Measurements from ENCODE around the gene GALNT17. TPM values are rescaled to one million over a fixed set of nuclear protein-coding genes. Genes with fewer than 3 reads are reported as not detected.

GALNT17 gene
- total RNA-seq, 1 experiment from 2014 or later, result not detected

DNA sequence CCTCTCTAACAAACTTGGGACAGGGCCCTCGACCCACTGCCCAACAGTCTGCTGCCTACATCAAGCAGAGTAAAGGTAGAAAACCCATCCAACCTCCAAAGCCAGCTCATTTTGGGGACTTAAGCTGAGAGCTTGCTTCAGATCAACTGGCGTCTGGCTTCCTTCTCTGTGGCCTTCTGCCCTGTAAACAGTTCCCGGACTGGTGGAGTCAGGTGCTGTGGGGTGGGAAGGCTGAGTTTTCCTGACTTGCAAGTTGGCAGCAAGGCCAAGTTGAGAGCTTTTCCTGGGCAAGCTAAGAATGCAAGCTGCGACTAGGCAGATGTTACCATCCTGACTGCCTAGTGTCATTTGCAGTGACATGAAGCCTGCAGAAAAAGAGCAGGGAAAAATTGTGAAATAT, 3.7 kb downstream of the GALNT17 start:
- H3K9me3 ChIP-seq (replicated peaks), result peaks cover 16% of the 10 kb centered on the region
- H3K4me1 ChIP-seq (replicated peaks), result no peaks in the 10 kb centered on the region
- no peak overlapping the region for H3K4me3 ChIP-seq
- H3K27ac ChIP-seq, result no peak overlapping the region
- H3K27me3 ChIP-seq (replicated peaks), result no peaks in the 10 kb centered on the region
- no peak for DNase-seq (ENCODE audit: low read depth in 1 of 2, low spot score in 2 of 2)
- no peaks in the 10 kb centered on the region for H3K36me3 ChIP-seq

DNA sequence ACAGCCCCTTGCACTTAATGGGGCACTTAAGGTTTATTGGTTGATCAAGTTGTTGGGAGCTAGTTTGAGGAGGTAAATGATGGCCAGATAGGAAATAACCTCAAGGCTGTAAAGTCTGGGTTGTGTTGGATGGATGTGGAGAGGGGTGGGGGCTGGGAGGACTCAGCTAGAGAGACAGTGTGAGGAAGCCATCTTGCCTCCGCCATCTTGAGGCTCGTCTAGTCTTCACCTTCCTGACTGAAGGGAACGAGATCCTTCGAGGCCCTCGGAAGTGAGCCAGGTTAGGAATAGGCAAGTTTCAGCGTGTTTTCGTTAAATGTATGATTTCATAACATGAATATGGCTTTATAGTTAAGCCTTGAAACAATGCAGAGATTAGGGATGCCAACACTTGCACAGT, 5.5 kb downstream of the GALNT17 start:
- no peaks in the 10 kb centered on the region for H3K4me1 ChIP-seq (replicated peaks)
- no peaks in the 10 kb centered on the region for H3K27me3 ChIP-seq (replicated peaks)
- H3K36me3 ChIP-seq, result no peaks in the 10 kb centered on the region
- no peak overlapping the region for H3K27ac ChIP-seq
- H3K9me3 ChIP-seq (replicated peaks), result peaks cover 5% of the 10 kb centered on the region
- H3K4me3 ChIP-seq, result no peak overlapping the region
- no peak for DNase-seq (ENCODE audit: low read depth in 1 of 2, low spot score in 2 of 2)

DNA sequence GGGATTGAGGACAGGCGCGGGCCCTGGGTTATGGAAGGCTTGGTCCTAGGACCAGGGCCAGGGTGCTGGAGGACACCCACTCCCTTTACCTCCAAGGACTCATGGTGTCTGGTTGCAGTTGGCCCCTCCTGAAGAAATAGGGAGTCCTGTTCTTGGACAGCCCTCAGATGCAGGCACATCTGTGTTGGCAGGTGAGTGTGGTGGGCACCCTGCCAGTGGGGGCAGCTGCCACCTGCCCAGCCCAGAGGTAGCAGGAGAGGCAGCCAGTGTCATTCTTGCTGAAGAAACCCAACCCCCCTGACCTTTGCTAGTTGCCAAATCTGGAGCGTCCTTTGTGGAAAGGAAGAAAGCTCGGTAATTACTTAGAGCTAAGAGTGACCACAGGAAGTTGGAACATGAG, 8.3 kb downstream of the GALNT17 start:
- Histone ChIP-seq H3K27me3 (replicated peaks) (no peaks in the 10 kb centered on the region), H3K9me3 (replicated peaks) (no peaks in the 10 kb centered on the region; the same call in 1 of the 2 replicates), H3K4me1 (replicated peaks) (no peaks in the 10 kb centered on the region), H3K27ac (no peak overlapping the region), H3K36me3 (no peaks in the 10 kb centered on the region), H3K4me3 (no peak overlapping the region)
- DNase-seq (ENCODE audit: low read depth in 1 of 2, low spot score in 2 of 2), result no peak

DNA sequence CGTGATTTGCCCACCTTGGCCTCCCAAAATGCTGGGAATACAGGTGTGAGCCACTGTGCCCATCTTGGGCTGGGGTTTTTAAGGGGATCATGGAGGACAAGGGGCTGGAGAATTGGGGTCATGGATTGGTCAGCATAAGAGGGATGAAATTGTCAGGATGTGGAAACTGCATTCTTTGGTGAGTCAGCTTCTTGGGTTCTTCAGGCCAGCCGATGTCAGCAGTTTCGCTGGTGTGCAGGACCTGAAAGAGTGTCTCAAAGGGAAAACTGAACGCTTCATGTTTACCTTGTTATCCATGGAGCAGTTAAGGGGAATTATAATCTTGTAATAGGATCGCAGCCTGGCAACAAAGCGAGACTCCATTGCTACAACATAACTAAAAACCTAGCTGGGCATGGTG, 13.0 kb downstream of the GALNT17 start:
- no peaks in the 10 kb centered on the region for H3K4me1 ChIP-seq (replicated peaks)
- H3K9me3 ChIP-seq (replicated peaks), result no peaks in the 10 kb centered on the region
- H3K36me3 ChIP-seq, result no peaks in the 10 kb centered on the region
- H3K27me3 ChIP-seq (replicated peaks), result no peaks in the 10 kb centered on the region
- no peak overlapping the region for H3K4me3 ChIP-seq
- no peak for DNase-seq (ENCODE audit: low read depth in 1 of 2, low spot score in 2 of 2)
- H3K27ac ChIP-seq, result no peak overlapping the region

DNA sequence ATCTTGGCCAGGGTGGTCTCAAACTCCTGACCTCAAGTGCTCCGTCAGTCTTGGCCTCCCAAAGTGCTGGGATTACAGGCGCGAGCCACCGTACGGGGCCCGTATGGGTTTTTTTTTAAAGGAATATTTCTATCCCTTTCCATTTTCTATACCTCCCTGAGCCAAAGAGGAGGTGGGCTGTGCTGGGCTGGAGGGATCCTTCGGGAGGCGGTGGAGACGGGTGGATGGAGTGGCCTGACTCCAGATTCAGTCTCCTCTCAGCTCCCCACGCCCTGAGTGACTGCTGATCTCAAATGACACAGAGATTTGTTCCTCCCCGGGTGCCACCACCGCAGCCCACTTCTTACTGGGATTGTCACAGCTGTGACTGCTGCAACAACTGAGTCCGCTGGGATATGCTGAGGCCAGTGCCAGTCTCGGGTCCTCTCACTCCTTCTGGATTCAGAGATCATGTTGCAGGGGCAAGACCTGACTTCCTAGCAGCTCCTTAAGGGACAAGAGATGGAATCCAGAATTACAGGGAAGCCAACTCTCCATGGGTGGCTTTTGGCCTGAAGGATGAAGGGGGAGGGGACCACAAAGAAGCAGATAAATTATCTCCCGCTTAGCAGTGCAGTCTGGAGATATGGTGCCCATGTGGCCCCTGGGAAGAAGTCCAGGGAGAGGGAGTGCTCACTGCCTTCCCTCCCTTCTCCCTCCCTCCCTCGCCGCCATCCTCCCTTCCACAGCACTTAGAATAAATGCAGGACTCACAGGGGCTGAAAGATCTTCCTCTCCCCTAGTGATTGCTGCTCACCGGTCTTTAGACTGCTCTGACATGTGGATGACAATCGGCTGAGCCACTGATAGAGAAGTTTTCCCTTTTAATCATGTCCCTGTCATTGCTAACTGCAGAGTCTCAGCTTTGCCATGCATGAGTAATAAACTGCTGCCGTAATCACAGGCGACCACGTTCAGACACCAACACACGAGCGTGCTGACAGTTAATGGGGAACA, 14.3 kb downstream of the GALNT17 start:
- Histone ChIP-seq H3K27me3 (replicated peaks) (no peaks in the 10 kb centered on the region), H3K9me3 (replicated peaks) (no peaks in the 10 kb centered on the region), H3K4me3 (no peak overlapping the region), H3K4me1 (replicated peaks) (no peaks in the 10 kb centered on the region), H3K36me3 (no peaks in the 10 kb centered on the region), H3K27ac (no peak overlapping the region)
- no peak for DNase-seq (ENCODE audit: low read depth in 1 of 2, low spot score in 2 of 2)

DNA sequence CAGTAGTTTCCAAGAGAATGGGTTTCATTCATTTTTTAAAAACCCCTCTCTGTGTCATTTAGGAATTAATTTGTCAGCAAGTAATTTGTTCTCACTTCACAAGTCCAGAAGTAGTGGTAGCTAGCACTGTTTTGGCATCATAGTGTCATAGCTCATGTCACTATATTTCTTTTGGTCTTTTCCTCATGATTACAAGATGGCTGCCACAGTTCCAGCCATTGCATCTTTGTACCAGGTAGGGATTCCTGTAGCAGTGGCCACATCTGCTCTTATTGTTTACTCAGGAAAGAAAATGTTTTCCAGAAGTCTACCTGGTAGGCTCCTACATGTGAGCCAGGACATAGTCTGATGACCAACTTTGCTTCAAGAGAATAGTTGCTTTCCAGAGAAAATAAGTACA, 16.2 kb downstream of the GALNT17 start:
- Histone ChIP-seq H3K27me3 (replicated peaks) (no peaks in the 10 kb centered on the region), H3K4me3 (no peak overlapping the region), H3K36me3 (no peaks in the 10 kb centered on the region), H3K27ac (no peak overlapping the region), H3K4me1 (replicated peaks) (no peaks in the 10 kb centered on the region), H3K9me3 (replicated peaks) (no peaks in the 10 kb centered on the region)
- no peak for DNase-seq (ENCODE audit: low read depth in 1 of 2, low spot score in 2 of 2)

DNA sequence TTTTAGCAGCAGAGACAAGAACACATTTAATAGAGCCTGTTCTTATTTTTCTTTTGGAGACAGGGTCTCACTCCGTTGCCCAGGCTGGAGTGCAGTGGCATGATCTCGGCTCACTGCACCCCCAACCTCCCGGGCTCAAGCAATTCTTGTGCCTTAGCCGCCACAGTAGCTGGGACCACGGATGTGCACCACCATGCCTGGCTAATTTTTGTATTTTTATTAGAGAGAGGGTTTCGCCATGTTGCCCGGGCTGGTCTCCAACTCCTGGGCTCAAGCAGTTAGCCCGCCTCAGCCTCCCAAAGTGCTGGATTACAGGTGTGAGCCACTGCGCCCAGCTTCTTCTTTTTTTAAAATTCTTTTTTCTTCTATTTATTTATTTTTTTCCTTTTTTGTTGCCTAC, 23.3 kb downstream of the GALNT17 start:
- no peak overlapping the region for H3K4me3 ChIP-seq
- H3K27me3 ChIP-seq (replicated peaks), result no peaks in the 10 kb centered on the region
- no peak overlapping the region for H3K27ac ChIP-seq
- no peak for DNase-seq (ENCODE audit: low read depth in 1 of 2, low spot score in 2 of 2)
- H3K9me3 ChIP-seq (replicated peaks), result no peaks in the 10 kb centered on the region; the same call in 1 of the 2 replicates
- H3K4me1 ChIP-seq (replicated peaks), result no peaks in the 10 kb centered on the region
- H3K36me3 ChIP-seq, result no peaks in the 10 kb centered on the region

DNA sequence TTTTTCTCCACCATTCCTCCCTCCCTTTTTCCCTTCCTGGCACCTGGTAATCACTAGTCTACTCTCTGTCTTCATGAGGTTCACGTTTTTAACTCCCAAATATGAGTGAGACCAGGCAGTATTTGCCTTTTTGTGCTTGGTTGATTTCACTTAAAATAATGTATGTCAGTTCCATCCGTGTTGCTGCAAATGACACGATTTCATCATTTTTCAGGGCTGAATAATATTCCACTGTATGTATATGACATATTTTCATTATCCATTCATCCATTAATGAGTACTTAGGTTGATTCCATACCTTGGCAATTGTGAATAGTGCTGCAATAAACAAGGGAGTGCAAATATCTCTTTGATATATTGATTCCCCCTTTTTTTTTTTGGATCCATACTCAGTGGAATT, 25.8 kb downstream of the GALNT17 start:
- no peaks in the 10 kb centered on the region for H3K27me3 ChIP-seq (replicated peaks)
- H3K27ac ChIP-seq, result no peak overlapping the region
- no peaks in the 10 kb centered on the region for H3K36me3 ChIP-seq
- no peaks in the 10 kb centered on the region; the same call in 1 of the 2 replicates for H3K9me3 ChIP-seq (replicated peaks)
- H3K4me1 ChIP-seq (replicated peaks), result no peaks in the 10 kb centered on the region
- DNase-seq (ENCODE audit: low read depth in 1 of 2, low spot score in 2 of 2), result no peak
- H3K4me3 ChIP-seq, result no peak overlapping the region

DNA sequence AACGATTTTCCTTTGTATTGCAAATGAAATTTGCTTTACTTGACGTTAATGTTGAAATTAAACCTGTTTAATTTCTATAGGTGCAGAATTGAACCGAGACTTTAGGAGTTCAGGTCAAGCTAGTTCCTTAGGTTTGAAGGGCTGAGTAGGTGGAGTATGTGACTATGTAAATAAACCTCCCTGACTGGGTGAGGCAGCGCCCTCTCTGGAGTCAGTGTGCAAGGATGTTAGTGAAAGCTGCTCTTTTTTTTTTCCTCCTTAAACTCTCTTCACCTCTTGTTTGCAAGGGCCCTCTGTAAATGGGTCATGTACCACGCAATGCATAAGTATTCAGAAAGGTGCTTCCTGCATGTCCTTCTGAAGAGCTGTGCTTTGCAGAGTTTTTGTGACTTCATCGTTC, 33.8 kb downstream of the GALNT17 start:
- no peak overlapping the region for H3K4me3 ChIP-seq
- H3K9me3 ChIP-seq (replicated peaks), result peaks cover 3% of the 10 kb centered on the region; the same call in 1 of the 2 replicates
- H3K27ac ChIP-seq, result no peak overlapping the region
- H3K27me3 ChIP-seq (replicated peaks), result no peaks in the 10 kb centered on the region
- H3K4me1 ChIP-seq (replicated peaks), result no peaks in the 10 kb centered on the region
- DNase-seq (ENCODE audit: low read depth in 1 of 2, low spot score in 2 of 2), result no peak
- H3K36me3 ChIP-seq, result no peaks in the 10 kb centered on the region

DNA sequence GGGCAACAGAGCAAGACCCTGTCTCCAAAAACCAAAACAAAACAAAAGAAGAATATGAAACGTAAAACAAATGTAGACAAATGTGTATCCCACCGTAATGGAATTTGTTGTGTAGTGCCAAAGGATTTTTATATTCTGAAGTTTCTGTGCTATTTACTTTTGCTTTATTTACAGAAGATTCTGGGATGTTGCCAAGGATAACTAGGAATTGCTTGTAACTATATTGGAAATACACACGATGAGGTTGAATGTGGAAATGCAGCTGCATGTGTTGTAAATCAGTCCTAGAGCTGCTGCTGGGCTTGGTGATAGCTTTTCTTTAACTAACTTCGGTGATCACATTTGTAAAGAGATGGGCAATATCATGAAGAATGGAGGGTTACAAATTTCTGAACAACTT, 39.5 kb downstream of the GALNT17 start:
- Histone ChIP-seq H3K4me3 (no peak overlapping the region), H3K27ac (no peak overlapping the region), H3K36me3 (no peaks in the 10 kb centered on the region), H3K27me3 (replicated peaks) (no peaks in the 10 kb centered on the region), H3K9me3 (replicated peaks) (peaks cover 12% of the 10 kb centered on the region), H3K4me1 (replicated peaks) (no peaks in the 10 kb centered on the region)
- no peak for DNase-seq (ENCODE audit: low read depth in 1 of 2, low spot score in 2 of 2)

DNA sequence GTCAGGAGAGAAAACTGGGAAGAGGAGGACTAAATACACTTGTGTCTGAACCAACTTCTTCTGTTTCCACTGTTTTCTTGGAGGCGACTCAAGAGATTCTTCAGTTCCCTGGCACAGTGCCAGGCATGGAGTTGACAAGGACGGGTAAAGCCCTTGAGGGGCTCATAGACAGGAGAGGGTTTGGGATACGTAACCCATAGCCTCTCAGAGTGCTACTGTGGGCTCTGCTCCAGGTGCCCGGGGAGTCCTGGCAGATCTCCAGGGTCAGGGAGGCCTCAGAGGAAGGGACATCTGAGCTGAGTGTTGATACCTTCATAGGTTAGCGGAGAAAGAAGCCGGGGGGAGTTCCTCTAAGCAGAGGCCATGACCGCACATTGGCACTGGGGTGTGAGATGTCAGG, 42.0 kb downstream of the GALNT17 start:
- H3K27me3 ChIP-seq (replicated peaks), result no peaks in the 10 kb centered on the region
- no peaks in the 10 kb centered on the region for H3K4me1 ChIP-seq (replicated peaks)
- DNase-seq (ENCODE audit: low read depth in 1 of 2, low spot score in 2 of 2), result no peak
- H3K9me3 ChIP-seq (replicated peaks), result peaks cover 12% of the 10 kb centered on the region; the same call in 1 of the 2 replicates
- H3K27ac ChIP-seq, result no peak overlapping the region
- H3K4me3 ChIP-seq, result no peak overlapping the region
- no peaks in the 10 kb centered on the region for H3K36me3 ChIP-seq

DNA sequence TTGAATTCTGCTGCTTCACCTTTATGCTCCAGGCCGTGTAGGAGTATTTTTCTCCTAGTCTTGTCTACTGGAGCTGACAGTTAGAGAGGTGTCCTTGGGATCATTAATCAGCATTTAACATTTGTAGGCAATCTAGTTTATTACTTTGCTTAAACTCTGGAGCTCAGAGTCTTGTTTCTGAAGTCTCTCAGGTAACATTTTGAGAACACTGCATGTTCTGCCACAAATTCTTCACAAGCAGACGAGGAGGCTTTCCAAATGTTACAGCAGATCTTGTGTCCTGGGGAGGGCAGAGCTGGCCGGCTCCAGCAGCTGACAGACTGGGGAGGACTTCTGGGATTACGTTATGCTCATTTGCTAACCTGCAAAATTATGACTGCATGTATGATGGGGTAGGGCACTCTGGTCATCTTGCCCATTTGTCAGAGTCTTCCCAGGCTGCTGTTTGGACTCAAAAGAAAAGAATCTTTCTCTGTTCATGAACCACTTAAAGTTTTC, 50.5 kb downstream of the GALNT17 start:
- DNase-seq (ENCODE audit: low read depth in 1 of 2, low spot score in 2 of 2), result no peak
- no peaks in the 10 kb centered on the region for H3K4me1 ChIP-seq (replicated peaks)
- H3K9me3 ChIP-seq (replicated peaks), result no peaks in the 10 kb centered on the region; the same call in 1 of the 2 replicates
- no peaks in the 10 kb centered on the region for H3K27me3 ChIP-seq (replicated peaks)
- no peak overlapping the region for H3K27ac ChIP-seq
- no peak overlapping the region for H3K4me3 ChIP-seq
- no peaks in the 10 kb centered on the region for H3K36me3 ChIP-seq

DNA sequence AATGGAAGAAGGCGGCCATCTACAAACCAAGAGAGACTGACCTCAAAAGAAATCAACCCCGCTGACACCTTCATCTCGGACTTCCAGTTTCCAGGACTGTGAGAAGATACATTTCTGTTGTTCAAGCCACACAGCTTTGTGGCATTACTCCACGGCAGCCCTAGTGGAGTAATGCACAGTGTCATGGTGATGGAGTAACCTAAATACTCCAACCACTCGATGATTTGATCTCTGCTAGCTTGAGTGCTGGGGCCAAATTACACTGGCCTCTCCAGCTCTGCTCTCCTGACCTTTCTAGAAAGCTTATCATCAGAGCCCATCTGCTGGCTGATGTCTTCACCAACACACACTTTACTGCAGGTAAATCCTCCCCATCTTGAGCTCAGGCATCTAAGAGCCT, 52.2 kb downstream of the GALNT17 start:
- Histone ChIP-seq H3K36me3 (no peaks in the 10 kb centered on the region), H3K27me3 (replicated peaks) (no peaks in the 10 kb centered on the region), H3K9me3 (replicated peaks) (no peaks in the 10 kb centered on the region; the same call in 1 of the 2 replicates), H3K27ac (no peak overlapping the region), H3K4me3 (no peak overlapping the region), H3K4me1 (replicated peaks) (no peaks in the 10 kb centered on the region)
- no peak for DNase-seq (ENCODE audit: low read depth in 1 of 2, low spot score in 2 of 2)

DNA sequence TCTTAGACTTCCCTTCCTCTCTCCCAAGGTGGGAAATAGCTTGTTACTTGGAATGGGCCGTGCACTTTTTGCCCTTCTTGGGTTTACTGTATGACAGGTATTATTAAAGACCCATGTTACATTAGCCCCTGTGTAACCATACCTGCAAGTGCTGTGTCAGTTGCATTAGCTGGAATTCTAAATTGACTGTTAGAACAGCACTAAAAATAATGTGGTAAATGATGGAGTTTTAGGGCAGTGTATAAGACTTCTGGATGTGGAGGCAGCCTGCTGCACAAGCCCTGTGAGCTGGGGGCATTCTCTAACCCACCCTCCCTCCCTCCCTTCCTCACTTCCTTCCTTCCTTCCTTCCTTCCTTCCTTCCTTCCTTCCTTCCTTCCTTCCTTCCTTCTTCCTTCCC, 52.7 kb downstream of the GALNT17 start:
- no peaks in the 10 kb centered on the region for H3K27me3 ChIP-seq (replicated peaks)

More for the DNA sequence above, 52.7 kb downstream of the GALNT17 start:
- Histone ChIP-seq H3K9me3 (replicated peaks) (no peaks in the 10 kb centered on the region; the same call in none of the 2 replicates), H3K36me3 (no peaks in the 10 kb centered on the region), H3K27ac (no peak overlapping the region), H3K4me3 (no peak overlapping the region), H3K4me1 (replicated peaks) (no peaks in the 10 kb centered on the region)
- no peak for DNase-seq (ENCODE audit: low read depth in 1 of 2, low spot score in 2 of 2)

Data from SJSA1 (cell line).